GM19397 (cell line): ENCODE results near the gene SFMBT2.

Experiments used
- ATAC-seq: cut with Tn5 transposase; IDR thresholded peaks from one replicate; pipeline ENCODE4 v1.9.1; 2021; ENCODE audit warnings: mild to moderate bottlenecking, moderate library complexity; ENCODE audit not compliant: unreplicated experiment

Gene SFMBT2

GRCh38 chr10:7117806-7118674 lies 292.8 kb downstream of the SFMBT2 start:
- ATAC-seq: no peak

GRCh38 chr10:7117177-7117799 lies 293.5 kb downstream of the SFMBT2 start:
- no peak for ATAC-seq

- ATAC-seq: no peak
These were observed 299.3 kb downstream of the SFMBT2 start for GRCh38 chr10:7111561-7111960.

- ATAC-seq: no peak
These were observed 299.7 kb downstream of the SFMBT2 start for GRCh38 chr10:7111089-7111488.
